KG1 (cell line): ENCODE measurements around the gene TLR8.

Experiments used
- DNase-seq: peaks from one replicate; lab custom pipeline; 2025; lab: John Stamatoyannopoulos, UW

Gene TLR8

DNA sequence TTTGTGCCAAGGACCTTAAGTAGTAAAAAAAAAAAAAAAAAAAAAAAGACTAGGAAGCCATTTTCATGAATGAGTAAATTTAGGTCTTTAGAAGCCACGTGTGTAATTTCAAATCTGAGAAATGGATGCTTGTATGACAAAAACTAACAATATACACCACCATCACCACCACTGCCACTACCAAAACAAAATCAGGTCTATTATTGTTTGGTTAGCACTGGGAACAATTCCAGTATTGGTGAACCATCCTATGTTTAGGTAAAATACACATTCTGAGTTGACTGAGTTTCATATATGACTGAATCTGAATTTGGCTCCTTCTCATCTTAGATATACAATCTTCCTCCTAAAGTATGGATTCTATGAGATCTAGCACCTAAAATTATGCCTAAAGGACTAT lies 59.7 kb downstream of the TLR8 start:
- no peak for DNase-seq

DNA sequence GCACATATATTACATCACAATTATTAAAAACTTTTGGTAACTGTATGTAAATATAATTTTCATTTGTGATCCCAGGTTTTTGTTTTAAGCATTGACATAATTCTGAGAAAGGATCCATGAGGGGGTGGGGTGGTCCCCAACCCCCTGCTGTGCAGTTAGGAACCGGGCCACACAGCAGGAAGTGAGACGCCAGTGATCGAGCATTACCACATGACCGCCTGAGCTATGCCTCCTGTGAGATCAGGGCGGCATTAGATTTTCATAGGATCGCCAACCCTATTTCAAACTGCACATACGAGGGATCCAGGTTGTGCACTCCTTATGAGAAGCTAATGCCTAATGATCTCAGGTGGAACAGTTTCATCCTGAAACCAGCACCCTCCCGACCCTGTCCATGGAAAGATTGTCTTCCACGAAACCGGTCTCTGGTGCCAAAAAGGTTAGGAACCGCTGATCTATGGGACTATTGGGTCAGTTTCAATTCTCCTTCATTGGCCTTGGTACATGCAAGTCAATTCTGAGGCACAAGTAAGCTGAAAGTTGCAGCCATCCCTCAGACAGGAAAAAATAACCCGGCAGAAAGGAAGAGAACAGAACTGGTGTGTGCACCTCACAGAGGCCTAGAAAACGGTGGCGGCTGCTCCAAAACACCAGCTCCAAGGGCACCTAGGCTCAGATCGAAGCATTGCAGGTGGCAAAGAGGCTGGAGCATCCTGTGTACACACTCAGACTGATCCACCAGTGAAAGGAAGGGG lies 61.5 kb downstream of the TLR8 start:
- DNase-seq, result no peak

DNA sequence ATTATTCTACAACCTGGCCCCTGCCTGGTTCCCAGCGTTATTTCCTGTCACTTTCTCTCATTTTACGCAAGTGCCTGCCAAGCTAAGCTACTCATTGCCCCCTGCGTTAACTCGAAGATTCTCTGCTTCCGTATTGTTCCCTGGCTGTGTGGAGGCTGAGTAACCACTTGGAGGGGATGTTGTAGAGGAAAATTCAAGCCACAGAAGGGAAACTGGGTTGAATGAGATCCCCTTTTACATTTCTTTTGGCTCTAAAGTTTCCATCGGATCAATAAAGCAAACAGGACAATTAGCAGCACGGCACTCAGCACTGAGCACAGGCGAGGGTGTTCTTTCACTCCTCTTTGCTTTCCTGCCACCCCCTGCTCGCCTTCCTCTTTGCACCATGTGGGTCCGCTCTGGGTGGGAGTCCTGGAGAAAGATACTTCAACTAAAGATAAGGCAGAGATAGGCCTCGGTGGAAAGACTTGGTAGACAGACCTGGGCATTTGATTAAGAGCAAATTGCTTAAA lies 64.3 kb downstream of the TLR8 start:
- peak; percentile 24 for DNase-seq

DNA sequence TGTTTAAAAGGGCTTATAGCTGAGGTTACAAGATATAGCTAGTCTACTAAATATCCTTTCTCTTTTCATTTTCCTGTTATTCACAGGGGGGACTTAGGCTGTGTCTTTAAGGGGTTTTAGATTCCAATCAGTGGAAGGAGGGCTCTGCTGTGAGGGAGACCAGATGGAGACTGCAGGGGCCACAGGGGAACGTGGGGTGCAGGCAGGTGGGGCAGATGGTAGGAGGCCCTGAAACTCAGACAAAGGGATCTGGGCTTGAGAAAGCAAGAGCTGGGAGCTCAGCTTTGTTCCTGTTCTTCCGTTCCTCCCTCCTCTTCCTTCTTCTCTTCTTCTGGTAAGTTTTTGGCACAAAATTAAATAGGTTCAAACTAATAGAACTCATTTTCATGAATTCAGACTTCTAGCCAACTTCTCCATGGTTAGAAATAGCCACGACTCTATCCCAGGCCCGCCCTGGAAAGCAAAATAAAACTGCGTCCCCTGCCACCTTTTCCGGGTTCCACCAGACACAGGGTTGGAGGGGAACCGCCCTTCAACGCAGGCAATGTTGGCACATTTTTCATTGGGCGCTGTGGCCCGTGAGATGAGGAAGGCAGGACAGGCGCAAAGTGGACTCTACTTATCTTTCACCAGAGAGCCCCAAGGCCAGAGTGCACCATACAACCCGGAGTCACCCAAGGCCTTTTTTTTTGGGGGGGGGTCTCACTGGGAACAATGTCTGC lies 65.0 kb downstream of the TLR8 start:
- no peak for DNase-seq

DNA sequence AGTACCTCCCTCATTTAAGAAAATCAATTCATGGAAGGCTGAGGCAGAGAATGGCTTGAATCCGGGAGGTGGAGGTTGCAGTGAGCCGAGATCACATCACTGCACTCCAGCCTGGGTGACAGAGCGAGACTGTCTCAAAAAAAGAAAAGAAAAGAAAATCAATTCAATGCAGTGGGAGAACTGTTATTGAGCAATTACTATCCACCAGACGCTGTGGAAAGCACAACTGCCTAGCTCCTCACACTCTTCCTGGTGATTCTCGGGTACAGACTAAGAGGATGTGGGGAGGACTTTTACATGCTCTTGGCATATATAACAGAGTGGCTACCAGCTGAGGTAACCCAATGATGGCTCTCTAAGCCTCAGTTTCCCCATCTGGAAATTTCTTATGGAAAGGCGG lies 65.8 kb downstream of the TLR8 start:
- no peak for DNase-seq
